Gastroesophageal sphincter (tissue), 3 donors: ENCODE data around the gene OBP2B.

Source experiments
- EP300 ChIP-seq: sonication (generic); formaldehyde crosslinking; IDR thresholded peaks from one replicate; pipeline ENCODE4 v1.6.1; 2017; ENCODE audit warnings: antibody characterized with exemption, mild to moderate bottlenecking
- POLR2A ChIP-seq, 2 donors: fragments of 450-650 bp; IDR thresholded peaks; one replicate each; pipeline ENCODE4 v1.6.1; 2017; ENCODE audit warnings: antibody characterized with exemption in 2 of 2, mild to moderate bottlenecking in 2 of 2, moderate library complexity in 1 of 2
- POLR2AphosphoS5 ChIP-seq: sonication (generic); formaldehyde crosslinking; IDR thresholded peaks from one replicate; pipeline ENCODE4 v1.6.1; 2017; ENCODE audit warnings: antibody characterized with exemption
- TF ChIP-seq, protein P1 (sequence below), 4 experiments: fragments of 200-600 bp in 2 of 4; fragments of 450-650 bp in 2 of 4; sonication (generic) in 1 of 4; IDR thresholded peaks; one replicate each; pipeline ENCODE4 v1.5.1; 2017 to 2019; ENCODE audit warnings: antibody characterized with exemption in 4 of 4, mild to moderate bottlenecking in 2 of 4, moderate library complexity in 2 of 4

DNA sequence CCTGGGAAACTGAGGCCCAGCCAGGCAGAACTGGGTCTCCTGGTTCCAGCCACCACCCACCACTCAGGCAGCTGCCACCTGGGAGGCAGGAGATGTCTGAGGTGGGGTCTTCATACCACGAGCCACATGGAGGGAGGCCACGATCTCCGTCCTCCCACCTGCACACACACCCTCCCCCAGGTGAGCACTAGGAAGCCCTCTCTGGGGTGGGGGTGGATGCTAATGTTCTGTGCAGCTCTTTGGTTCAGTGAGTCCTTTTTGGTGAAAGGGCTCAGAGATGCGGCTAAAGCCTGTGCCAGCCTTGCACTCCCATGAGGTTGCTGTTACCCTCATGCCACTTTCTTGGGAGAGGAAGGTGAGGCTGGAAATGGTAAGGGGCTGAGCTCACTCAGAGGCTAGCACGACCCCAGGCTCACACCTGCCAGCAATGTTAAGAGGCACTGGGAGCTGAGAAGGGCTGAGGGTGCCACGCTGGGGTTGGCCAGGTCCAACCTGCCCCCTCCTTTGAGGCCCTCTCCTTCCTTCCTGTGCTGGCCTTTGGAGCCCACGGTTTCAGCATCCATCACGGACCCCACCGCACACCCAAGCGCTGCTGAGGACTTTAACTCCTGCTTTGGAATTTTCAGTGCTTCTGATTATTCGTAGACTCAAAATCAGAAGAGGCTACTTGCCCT is 26.6 kb upstream of the OBP2B start:
- TF ChIP-seq POLR2AphosphoS5 (no peak), POLR2A (IDR thresholded peaks at IDR 0.05) (no peak), EP300 (no peak)
- TF ChIP-seq, protein P1, sequence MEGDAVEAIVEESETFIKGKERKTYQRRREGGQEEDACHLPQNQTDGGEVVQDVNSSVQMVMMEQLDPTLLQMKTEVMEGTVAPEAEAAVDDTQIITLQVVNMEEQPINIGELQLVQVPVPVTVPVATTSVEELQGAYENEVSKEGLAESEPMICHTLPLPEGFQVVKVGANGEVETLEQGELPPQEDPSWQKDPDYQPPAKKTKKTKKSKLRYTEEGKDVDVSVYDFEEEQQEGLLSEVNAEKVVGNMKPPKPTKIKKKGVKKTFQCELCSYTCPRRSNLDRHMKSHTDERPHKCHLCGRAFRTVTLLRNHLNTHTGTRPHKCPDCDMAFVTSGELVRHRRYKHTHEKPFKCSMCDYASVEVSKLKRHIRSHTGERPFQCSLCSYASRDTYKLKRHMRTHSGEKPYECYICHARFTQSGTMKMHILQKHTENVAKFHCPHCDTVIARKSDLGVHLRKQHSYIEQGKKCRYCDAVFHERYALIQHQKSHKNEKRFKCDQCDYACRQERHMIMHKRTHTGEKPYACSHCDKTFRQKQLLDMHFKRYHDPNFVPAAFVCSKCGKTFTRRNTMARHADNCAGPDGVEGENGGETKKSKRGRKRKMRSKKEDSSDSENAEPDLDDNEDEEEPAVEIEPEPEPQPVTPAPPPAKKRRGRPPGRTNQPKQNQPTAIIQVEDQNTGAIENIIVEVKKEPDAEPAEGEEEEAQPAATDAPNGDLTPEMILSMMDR (IDR thresholded peaks at IDR 0.05), result no peak
